HG02943 (cell line): ENCODE results near the gene CEP63.

Experiments used
- ATAC-seq: cut with Tn5 transposase; IDR thresholded peaks from one replicate; pipeline ENCODE4 v1.9.1; 2021; ENCODE audit warnings: mild to moderate bottlenecking, low read depth, moderate library complexity; ENCODE audit not compliant: unreplicated experiment

CEP63 gene

DNA sequence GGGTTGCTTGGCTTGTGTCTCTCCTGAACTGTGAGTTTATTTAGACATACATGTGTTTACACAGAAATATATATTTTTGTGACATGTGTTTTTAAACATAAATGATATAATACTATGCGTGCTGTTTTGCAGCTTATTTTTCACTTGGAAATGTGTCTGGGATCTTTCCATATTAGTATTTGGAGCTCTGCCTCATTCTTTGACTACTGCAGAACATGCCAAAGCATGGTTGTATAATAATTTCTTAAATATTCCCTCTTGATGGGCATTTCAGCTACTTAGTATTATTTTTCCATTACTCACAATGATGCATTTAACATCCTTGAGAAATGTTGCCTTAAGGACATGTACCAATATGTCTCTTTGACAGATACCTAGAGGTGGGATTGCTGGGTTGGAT, 19.5 kb upstream of the CEP63 start:
- ATAC-seq: no peak

GRCh38 chr3:134468519-134468918, 17.3 kb upstream of the CEP63 start:
- no peak for ATAC-seq

- no peak for ATAC-seq
Observed at GRCh38 chr3:134471521-134472193, 14.2 kb upstream of the CEP63 start.

DNA sequence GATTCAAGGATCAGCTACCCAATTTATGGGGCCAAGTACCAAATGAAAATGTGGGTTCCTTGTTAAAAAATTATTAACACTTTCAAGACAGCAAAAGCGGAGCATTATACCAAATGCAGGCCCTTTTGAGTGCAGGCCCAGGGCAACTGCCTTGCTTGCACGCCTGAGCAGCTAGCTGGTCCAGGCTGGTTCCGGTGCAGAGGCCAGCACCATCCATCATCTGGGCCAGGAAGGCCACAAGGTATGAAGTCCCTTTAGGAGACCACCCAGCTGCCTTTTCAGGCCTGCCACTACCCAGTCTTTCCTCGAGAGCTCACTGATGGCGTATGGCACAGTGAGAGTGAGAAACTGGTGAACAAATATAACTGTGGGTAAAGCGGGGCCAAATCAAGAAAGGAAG, 13.0 kb upstream of the CEP63 start:
- ATAC-seq: no peak

DNA sequence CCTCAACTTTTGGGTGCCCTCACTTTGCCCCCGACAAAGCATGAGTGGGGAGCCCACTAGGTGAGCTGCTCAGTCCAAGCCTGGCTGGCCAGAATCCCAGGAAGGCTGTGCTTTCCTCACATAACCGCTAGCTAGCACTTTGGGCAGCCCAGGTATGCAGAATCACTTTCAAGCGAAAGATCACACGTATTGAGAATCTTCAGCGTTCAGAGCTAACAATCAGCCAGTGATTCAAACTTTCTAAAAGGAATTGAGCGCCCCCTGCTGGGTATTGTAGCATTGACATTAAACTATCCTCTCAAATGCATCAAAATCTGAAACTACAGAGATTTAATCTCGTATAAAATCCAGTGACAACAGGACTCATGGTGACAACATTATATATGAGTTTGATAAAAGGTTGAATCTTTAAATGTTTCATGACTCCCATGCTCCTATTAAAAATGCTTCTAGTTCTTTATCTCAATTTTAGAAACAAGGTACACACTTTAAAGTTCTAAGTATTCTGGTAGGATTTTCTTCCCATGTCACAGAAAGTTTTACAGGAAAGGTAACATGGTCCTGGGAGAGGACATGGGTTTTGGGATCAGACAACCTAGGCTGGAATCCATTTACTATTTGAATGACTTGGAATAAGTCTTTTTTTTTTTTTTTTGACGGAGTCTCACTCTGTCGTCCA, 11.8 kb upstream of the CEP63 start:
- ATAC-seq: no peak

DNA sequence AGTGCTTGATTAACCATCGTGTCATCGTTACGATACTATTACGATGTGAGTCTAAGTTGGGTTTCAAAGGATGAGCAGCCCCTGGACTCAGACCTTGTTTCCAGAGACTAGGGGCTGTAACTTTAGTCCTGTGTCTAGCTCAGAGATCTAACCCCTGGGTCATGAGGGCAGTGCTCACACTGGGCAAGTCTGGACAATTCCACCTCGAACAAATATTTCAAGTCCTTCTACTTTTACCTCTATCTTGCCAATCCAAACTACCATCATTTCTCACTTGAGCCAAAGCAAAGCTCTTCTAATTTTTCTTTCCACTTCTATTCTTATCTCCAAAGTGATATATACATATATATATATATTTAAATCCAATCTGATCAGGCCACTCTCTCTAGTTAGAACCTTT, 10.9 kb upstream of the CEP63 start:
- ATAC-seq: no peak

GRCh38 chr3:134476306-134476705, 9.6 kb upstream of the CEP63 start:
- no peak for ATAC-seq

- ATAC-seq: no peak
Observed at GRCh38 chr3:134477002-134477401, 8.9 kb upstream of the CEP63 start.

- no peak for ATAC-seq
Observed at GRCh38 chr3:134477938-134478337, 7.9 kb upstream of the CEP63 start.

DNA sequence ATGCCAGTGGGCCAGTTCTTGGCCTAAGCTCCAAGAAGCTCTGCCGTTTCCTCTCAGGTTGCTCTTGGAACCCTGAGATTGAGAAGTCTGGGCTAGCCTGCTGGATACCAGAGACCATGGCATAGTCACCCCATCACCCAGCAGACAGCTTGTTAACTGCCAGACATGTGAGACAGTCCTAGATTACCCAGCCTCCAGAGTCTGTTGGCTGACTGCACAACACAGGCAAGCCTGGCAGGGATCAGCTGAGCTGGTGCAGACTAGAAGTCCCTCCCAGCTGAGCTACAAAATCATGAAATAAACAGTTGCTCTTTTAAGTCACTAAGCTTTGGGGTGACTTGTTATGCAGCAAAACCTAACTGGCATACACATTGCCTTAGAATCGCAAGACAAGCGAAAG, 5.3 kb upstream of the CEP63 start:
- no peak for ATAC-seq

- no peak for ATAC-seq
Observed at GRCh38 chr3:134481166-134481565, 4.7 kb upstream of the CEP63 start.

DNA sequence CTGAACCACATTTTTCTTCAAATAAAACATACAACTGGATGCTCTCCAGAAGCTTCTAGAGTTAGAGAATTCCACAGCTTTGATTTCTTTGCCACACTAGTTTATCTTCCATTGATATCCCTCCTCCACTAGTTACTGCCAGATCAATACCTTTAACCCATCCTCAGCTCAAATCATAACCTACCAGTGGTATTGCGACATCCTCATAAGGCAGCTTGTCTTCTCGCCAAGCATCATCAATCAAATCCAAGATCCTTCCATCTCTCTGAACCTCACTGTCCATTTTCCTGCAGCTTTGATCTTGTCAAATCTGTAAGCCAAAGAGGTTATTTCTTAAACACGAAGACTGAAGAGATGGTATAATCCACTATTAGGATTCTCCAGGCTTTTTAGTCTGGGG, 3.2 kb upstream of the CEP63 start:
- no peak for ATAC-seq

- ATAC-seq: no peak
Observed at GRCh38 chr3:134483195-134483900, 2.5 kb upstream of the CEP63 start.

DNA sequence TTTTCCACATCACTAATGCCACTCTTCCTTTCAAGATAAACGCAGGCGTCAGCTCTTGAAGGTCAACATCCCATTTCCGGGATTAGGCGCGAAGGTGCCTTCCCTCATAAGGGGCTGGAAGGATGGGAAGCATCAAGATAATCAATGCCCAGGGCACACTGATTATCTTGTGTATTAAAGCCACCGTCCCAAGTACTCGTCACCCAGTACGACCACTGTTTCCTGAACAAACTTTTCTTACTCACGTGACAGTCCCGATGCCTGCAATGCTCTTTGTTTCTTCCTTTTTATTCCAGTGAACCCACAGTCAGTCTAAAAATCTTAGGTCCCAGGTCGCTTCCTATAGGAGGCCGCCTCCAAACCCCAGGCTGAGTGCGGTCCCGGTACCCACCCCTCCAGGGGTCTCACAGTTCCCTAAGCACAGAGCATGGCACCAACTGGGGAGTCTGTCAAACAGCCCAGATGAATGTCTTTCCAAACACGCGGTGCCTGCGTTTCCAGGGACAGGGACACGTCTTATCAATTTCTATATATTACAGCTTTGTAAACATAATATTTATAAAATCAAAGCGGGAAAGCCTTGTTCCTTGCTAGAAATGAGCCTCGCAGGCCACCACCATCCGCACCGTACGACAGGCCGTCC, 661 bp upstream of the CEP63 start:
- ATAC-seq: peak; percentile 11

GRCh38 chr3:134486577-134487041, 752 bp downstream of the CEP63 start:
- ATAC-seq: peak; percentile 12

DNA sequence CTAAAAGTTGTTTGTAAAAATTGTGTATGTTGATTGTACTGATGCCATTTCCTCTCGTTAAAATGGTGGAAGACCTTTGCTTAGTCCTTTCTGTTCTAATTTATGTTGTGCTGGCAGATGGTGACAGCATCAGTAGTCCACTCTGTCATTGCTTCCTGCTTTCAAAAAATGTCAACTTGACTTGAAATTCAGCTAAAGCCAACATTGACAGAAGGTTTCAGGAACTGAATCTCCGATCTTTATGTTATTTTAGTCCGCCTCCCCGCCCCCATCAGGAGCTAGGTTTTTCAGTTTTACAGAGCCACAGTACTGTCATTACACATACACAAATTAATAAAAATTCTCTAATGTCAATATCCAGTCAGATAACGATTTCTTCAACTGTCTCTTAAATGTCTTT, 1.5 kb downstream of the CEP63 start:
- ATAC-seq: no peak

DNA sequence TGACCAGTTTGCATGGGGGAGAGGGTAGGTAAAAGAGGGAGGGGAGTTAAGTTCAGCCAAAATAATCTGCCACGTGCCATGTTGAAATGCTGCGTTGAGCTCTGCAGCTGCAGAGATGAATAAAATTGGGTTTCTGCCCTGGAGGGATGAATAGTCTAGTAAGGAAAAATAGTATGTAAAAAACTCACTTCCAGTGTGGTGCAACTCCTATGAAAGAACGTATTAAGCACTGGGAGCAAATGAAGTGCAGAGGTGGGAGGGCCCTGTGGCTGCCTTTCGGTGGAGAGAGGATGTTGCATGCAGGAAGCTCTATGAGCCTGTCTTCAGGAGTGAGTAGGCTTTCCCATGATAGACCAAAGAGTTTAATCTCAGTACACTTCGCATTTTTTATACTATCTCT, 8.6 kb downstream of the CEP63 start:
- no peak for ATAC-seq

- no peak for ATAC-seq
Observed at GRCh38 chr3:134495980-134496379, 10.1 kb downstream of the CEP63 start.

DNA sequence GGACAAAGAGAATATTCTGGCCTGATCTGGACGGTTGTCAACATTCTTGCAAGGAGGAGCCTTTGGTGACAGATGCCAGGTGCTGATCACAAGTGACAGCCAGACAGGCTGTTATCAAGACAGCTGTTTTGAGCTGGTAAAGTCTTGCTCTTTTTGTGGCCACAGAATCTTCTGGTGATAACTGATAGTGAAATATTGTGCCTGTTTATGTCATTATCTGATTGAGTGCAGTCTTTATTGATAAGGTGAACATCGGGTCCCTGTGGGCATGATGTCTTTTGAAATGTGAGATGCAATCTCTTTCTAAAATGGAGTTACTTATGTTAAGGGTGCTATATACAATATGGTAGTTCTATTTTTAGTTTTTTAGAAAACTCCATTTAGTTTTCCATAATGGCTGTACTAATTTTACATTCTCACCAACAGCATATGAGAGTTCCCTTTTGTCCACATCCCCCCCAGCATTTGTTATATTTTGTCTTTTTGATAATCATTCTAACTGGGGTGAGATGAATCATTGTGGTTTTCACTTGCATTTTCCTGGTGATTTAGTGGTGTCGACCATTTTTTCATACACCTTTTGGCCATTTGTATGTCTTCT, 10.7 kb downstream of the CEP63 start:
- no peak for ATAC-seq

DNA sequence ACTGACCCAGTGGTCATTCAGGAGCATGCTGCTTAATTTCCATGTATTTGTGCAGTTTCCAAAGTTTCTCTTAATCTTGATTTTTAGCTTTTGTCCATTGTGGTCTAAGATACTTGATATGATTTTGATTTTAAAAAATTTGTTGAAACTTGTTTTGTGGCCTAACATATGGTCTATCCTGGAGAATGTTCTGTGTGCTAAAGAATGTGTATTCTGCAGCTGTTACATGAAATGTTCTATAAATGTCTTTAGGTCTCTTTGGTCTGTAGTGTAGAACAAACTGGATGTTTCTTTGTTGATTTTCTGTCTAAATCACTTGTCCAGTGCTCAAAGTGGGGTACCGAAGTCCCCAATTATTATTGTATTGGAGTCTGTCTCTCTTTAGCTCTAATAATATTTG, 17.4 kb downstream of the CEP63 start:
- ATAC-seq: no peak

DNA sequence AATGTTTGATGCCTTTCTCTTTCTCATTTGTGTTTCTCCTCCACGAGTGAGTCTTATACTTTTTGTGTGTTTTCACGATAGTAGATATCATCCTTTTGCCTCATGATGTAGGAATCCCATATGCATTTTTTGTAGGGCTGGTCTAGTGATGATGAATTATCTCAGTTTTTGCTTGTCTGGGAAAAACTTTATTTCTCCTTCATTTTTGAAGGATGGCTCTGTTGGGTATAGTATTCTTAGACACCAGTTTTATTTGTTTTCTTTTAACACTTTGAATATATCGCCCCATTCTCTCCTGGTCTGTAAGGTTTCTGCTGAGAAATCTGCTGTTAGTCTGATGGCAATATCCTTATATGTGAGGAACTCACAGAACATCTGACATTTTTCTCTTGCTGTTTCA, 18.3 kb downstream of the CEP63 start:
- ATAC-seq: no peak
